HCT116 (cell line): ENCODE data around the gene IFI30. TPM values are rescaled to one million over a fixed set of nuclear protein-coding genes. Genes with fewer than 3 reads are reported as not detected.

Source experiments
- ATAC-seq: fragments of 200-7000 bp; cut with Tn5 transposase; 2 replicates; pipeline ENCODE4 v1.9.1; 2020; ENCODE audit warnings: mild to moderate bottlenecking, moderate library complexity
- BruUV-seq: library from RNA; stranded (reverse); fragments of 400-500 nt; replicated peaks from 2 replicates; lab custom pipeline; 2021; lab: Mats Ljungman, UMichigan
- CTCF ChIA-PET: fragments of 300-600 bp; sonication (Branson Sonifier 250); formaldehyde crosslinking; loops from one replicate; lab custom pipeline; 2021; ENCODE audit warnings: antibody characterized with exemption; lab: Charles Lee
- POLR2A ChIA-PET: fragments of 300-600, 350-600 bp; sonication (Branson Sonifier 250); formaldehyde crosslinking; loops from one replicate; lab custom pipeline; 2021; ENCODE audit warnings: antibody characterized with exemption; lab: Charles Lee
- RAD21 ChIA-PET, 2 experiments: fragments of 300-600 bp; sonication (Branson Sonifier 250); formaldehyde crosslinking; loops; one replicate each; lab custom pipeline; 2023; ENCODE audit warnings: low total read pairs in 2 of 2; ENCODE audit not compliant: uncharacterized antibody in 2 of 2, unreplicated experiment in 2 of 2, low non-redundant PET in 1 of 2; lab: Charles Lee
- DNase-seq: peaks from one replicate; pipeline ENCODE4 v3.0.0-alpha.2; 2010; ENCODE audit warnings: low read depth, low spot score
- H2AFZ ChIP-seq: fragments of 200-600 bp; shearing (Covaris generic), sonication (generic); 2 replicates; pipeline ENCODE4 v1.6.1; 2017; ENCODE audit warnings: low read depth, mixed run types, mixed read lengths, antibody characterized with exemption, low read length; ENCODE audit not compliant: poor library complexity, severe bottlenecking
- H3K27ac ChIP-seq: 2 replicates; pipeline ENCODE4 v1.5.1; 2012; ENCODE audit warnings: low read depth, low read length
- H3K27me3 ChIP-seq: fragments of 200-600 bp; sonication (generic); 2 replicates; pipeline ENCODE4 v1.6.1; 2016; ENCODE audit warnings: mixed run types, low read length, mixed read lengths; ENCODE audit not compliant: insufficient read depth
- H3K36me3 ChIP-seq, 2 experiments: fragments of 200-500 bp in 1 of 2; fragments of 200-600 bp in 1 of 2; sonication (Bioruptor generic) in 1 of 2; sonication (generic) in 1 of 2; 2 replicates each; pipeline versions ENCODE4 v1.5.1 to v1.6.1; 2014 to 2016; ENCODE audit warnings: low read length in 2 of 2, inconsistent platforms in 1 of 2, mixed read lengths in 1 of 2, mixed run types in 1 of 2; ENCODE audit not compliant: insufficient read depth in 2 of 2, control insufficient read depth in 1 of 2
- H3K4me1 ChIP-seq, 2 experiments: fragments of 200-600 bp in 1 of 2; sonication (generic) in 1 of 2; 2 replicates each; pipeline versions ENCODE4 v1.5.1 to v1.6.1; 2012 to 2017; ENCODE audit warnings: low read length in 2 of 2, inconsistent platforms in 1 of 2, mild to moderate bottlenecking in 1 of 2, mixed read lengths in 1 of 2, mixed run types in 1 of 2, moderate library complexity in 1 of 2; ENCODE audit not compliant: insufficient read depth in 2 of 2, control insufficient read depth in 1 of 2
- H3K4me2 ChIP-seq: fragments of 200-600 bp; sonication (generic); 2 replicates; pipeline ENCODE4 v1.6.1; 2017; ENCODE audit warnings: mixed run types, low read length, mixed read lengths
- H3K4me3 ChIP-seq, 2 experiments: fragments of 200-600 bp in 1 of 2; sonication (generic) in 1 of 2; replicated peaks in 1 of 2; 2 replicates each; pipeline ENCODE4 v1.5.1; 2011 to 2016; ENCODE audit warnings: low read length in 2 of 2, control low read depth in 1 of 2, low read depth in 1 of 2, mild to moderate bottlenecking in 1 of 2, mixed read lengths in 1 of 2, mixed run types in 1 of 2
- H3K79me2 ChIP-seq: fragments of 200-600 bp; sonication (generic); 2 replicates; pipeline ENCODE4 v1.6.1; 2017; ENCODE audit warnings: mild to moderate bottlenecking, mixed run types, low read length, moderate library complexity, mixed read lengths; ENCODE audit not compliant: insufficient read depth
- H3K9ac ChIP-seq: fragments of 200-600 bp; sonication (generic); 2 replicates; pipeline ENCODE4 v1.6.1; 2016; ENCODE audit warnings: low read length, mixed read lengths
- H3K9me2 ChIP-seq: fragments of 200-600 bp; sonication (generic), shearing (Covaris generic); 2 replicates; pipeline ENCODE4 v1.6.1; 2017; ENCODE audit warnings: mixed run types, mild to moderate bottlenecking, moderate library complexity; ENCODE audit not compliant: insufficient read depth
- H3K9me3 ChIP-seq, 2 experiments: fragments of 200-500 bp in 1 of 2; fragments of 200-600 bp in 1 of 2; sonication (Bioruptor generic) in 1 of 2; sonication (generic) in 1 of 2; 2 replicates each; pipeline ENCODE4 v1.6.1; 2014 to 2017; ENCODE audit warnings: low read length in 2 of 2, mixed read lengths in 2 of 2, inconsistent platforms in 1 of 2, low read depth in 1 of 2, mild to moderate bottlenecking in 1 of 2, mixed run types in 1 of 2, moderate library complexity in 1 of 2; ENCODE audit not compliant: control insufficient read depth in 1 of 2, insufficient read depth in 1 of 2
- H4K20me1 ChIP-seq: fragments of 200-600 bp; sonication (generic), shearing (Covaris generic); 2 replicates; pipeline ENCODE4 v1.6.1; 2017; ENCODE audit warnings: mixed run types, mild to moderate bottlenecking, moderate library complexity; ENCODE audit not compliant: insufficient read depth
- ATF3 ChIP-seq: IDR thresholded peaks from 2 replicates; pipeline ENCODE4 v1.6.1; 2012
- CEBPB ChIP-seq: IDR thresholded peaks from 2 replicates; pipeline ENCODE4 v1.6.1; 2012; ENCODE audit warnings: low read depth
- CTCF ChIP-seq, 3 experiments: fragments of 200-600 bp in 1 of 3; sonication (generic) in 1 of 3; IDR thresholded peaks in 2 of 3; conservative IDR thresholded peaks in 1 of 3; 2 replicates each; pipeline ENCODE4 v1.5.1; 2012 to 2017; ENCODE audit warnings: low read depth in 2 of 3, low read length in 2 of 3, antibody characterized with exemption in 1 of 3, borderline replicate concordance in 1 of 3, control low read depth in 1 of 3, mild to moderate bottlenecking in 1 of 3, mixed read lengths in 1 of 3, mixed run types in 1 of 3, moderate library complexity in 1 of 3; ENCODE audit not compliant: insufficient read depth in 1 of 3
- EZH2 ChIP-seq: fragments of 200-600 bp; sonication (generic); IDR thresholded peaks from 2 replicates; pipeline ENCODE4 v1.6.1; 2017; ENCODE audit warnings: antibody characterized with exemption, mixed run types
- FOSL1 ChIP-seq: IDR thresholded peaks from 2 replicates; pipeline ENCODE4 v1.6.1; 2012; ENCODE audit warnings: low read depth
- JUND ChIP-seq: IDR thresholded peaks from 2 replicates; pipeline ENCODE4 v1.6.1; 2012
- POLR2AphosphoS5 ChIP-seq: IDR thresholded peaks from 2 replicates; pipeline ENCODE4 v1.6.1; 2011; ENCODE audit warnings: mild to moderate bottlenecking, low read depth, low read length, moderate library complexity
- RAD21 ChIP-seq: IDR thresholded peaks from 2 replicates; pipeline ENCODE4 v1.6.1; 2012; ENCODE audit warnings: low read depth, mild to moderate bottlenecking
- REST ChIP-seq: IDR thresholded peaks from 2 replicates; pipeline ENCODE4 v1.6.1; 2012; ENCODE audit warnings: low read depth
- SIN3A ChIP-seq: IDR thresholded peaks from 2 replicates; pipeline ENCODE4 v1.6.1; 2012; ENCODE audit warnings: low read depth
- SRF ChIP-seq: IDR thresholded peaks from 2 replicates; pipeline ENCODE4 v1.6.1; 2012; ENCODE audit warnings: low read depth
- ZBTB33 ChIP-seq: IDR thresholded peaks from 2 replicates; pipeline ENCODE4 v1.6.1; 2011; ENCODE audit warnings: mild to moderate bottlenecking, low read length, moderate library complexity; ENCODE audit not compliant: insufficient replicate concordance; ENCODE audit errors: extremely low read depth
- ZNF274 ChIP-seq: fragments of 200-500 bp; sonication (Bioruptor generic); IDR thresholded peaks from 2 replicates; pipeline ENCODE4 v1.6.1; 2014; ENCODE audit warnings: mild to moderate bottlenecking, low read depth, low read length, inconsistent platforms
- intact Hi-C: fragments of 100-400 bp; cut with micrococcal nuclease; formaldehyde crosslinking; loops from 2 replicates; pipeline ENCODE4 v1.10.0; 2022
- total RNA-seq: library from RNA; stranded (reverse); gene quantifications from one replicate; pipeline ENCODE4 v1.2.1, GENCODE V29; 2021; ENCODE audit not compliant: unreplicated experiment

The IFI30 gene
- total RNA-seq, 1 experiment from 2014 or later: 64.6 TPM

GRCh38 chr19:18143902-18144301 is 29.7 kb upstream of the IFI30 start:
- no peak overlapping the region for H3K27ac ChIP-seq
- ATAC-seq (no peak), DNase-seq (no peak)
- peaks cover 9 to 24% of the 10 kb centered on the region in 2 experiments; a peak in 3 of 4 replicates for H3K36me3 ChIP-seq
- H4K20me1 ChIP-seq: no peaks in the 10 kb centered on the region
- CTCF ChIA-PET: no interaction called here
- no peak overlapping the region for H3K9ac ChIP-seq
- no peaks in the 10 kb centered on the region for H3K4me1 ChIP-seq
- BruUV-seq: no TSS peak
- no peak overlapping the region for H2AFZ ChIP-seq
- POLR2A ChIA-PET: no interaction called here
- H3K9me2 ChIP-seq: no peaks in the 10 kb centered on the region
- no peak overlapping the region for H3K4me2 ChIP-seq
- RAD21 ChIA-PET: no interaction called here
- H3K4me3 ChIP-seq: no peak overlapping the region
- no peaks in the 10 kb centered on the region for H3K27me3 ChIP-seq
- TF ChIP-seq JUND: no peak
- TF ChIP-seq ZNF274: no peak
- TF ChIP-seq ATF3: no peak
- no peak for TF ChIP-seq RAD21
- TF ChIP-seq REST: no peak
- no peak for TF ChIP-seq FOSL1
- no peak for TF ChIP-seq EZH2
- no peak for TF ChIP-seq CTCF (IDR thresholded peaks at IDR 0.05 in 2 of 3, conservative IDR thresholded peaks at IDR 0.05 in 1 of 3; ENCODE audit: borderline replicate concordance in 1 of 3, insufficient read depth in 1 of 3, low read depth in 2 of 3, low read length in 2 of 3)
- TF ChIP-seq ZBTB33: no peak
- TF ChIP-seq POLR2AphosphoS5: no peak
- TF ChIP-seq CEBPB: no peak
- TF ChIP-seq SRF: no peak
- no peak for TF ChIP-seq SIN3A
- H3K79me2 ChIP-seq: no peaks in the 10 kb centered on the region
- no peaks in the 10 kb centered on the region for H3K9me3 ChIP-seq
- intact Hi-C loops: no loop called here
